ENCODE data around the gene POLD4.

POLD4 gene

DNA sequence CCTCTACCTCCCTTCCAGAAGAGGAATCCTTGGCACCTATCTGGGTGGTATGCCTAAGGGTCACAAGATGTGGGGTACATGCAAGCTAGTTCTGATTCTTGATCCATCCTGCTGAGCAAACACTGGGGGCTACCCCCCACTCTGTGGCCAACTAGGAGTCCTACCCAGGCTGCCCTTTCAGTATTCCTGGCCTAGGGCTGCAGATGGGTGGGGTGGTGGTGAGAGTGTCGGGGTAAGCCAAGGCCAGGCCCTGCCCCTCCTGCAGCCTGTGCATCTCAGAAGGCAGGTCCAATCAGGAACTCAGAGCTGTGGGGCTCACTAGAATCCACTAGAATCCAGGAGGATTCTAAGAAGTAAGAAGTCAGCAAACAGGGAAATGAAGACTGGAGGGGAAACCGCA, 39.1 kb downstream of the POLD4 start:
- DNase-seq = no peak

DNA sequence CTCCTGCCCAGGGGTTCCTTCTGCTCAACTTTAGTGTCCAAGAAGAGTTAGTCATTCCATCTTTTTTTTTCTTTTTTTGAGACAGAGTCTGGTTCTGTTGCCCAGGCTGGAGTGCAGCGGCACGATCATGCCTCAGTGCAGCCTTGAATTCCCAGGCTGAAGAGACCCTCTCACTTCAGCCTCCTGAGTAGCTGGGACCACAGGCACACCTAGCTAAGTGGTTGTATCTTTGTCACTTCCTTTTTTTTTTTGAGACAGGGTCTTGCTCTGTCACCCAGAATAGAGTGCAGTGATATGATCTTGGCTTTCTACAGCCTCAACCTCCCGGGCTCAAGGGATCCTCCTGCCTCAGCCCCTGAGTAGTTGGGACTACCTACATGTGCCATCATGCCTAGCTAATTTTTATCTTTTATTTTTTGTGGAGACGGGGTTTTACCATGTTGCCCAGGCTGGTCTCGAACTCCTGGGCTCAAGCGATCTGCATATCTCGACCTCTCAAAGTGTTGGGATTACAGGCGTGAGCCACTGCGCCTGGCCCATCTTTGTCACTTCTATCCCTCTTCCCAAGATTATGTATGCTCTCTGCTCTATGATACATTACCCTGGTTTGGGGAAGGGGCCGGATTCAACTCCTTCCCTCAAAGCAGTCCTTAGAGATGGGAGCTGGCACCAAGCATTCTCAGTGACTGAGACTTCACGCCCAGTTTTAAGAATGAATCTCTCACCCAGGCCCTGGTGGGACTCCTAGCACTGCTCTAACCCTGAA, 40.0 kb downstream of the POLD4 start:
- no peak for DNase-seq

DNA sequence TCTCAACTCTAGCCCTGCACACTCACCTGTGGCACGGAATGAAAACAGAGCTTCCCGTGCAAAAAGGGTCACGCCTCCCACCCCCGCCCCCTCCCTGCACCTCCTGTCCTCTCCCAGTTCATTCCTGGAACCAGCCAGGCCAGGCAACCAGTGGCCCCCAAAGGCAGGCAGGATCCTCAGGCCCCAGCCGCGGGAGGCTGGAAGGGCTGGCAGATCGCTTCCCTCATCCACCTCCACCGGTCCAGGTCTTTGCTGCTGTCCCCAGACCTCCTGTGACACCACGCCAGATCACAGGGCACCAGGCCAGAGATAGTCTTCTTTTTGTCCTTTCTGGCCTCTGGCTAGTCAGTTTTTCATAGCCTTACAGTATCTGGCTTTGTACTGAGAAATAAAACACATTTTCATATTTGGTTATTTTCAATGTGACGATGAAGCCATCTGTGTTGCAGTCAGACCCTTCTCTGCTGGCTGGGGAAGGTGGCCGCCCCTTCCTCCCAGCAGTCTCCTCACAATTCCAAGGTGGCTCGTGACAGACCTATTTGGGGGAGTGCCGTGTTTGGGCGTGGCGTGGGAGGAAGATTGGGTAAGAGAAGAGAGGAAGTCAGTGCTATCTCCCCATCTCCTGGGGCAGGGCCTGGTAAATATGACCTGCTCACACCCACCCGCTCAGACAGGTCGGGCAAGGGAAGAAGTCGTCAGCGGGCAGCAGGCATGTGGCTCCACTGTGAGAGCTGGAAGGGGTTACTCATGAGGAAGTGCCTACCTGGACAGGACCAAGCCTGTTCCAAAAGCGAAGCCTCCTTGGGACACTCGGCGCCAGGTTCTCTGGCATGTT, 40.9 kb downstream of the POLD4 start:
- DNase-seq = peak; percentile 61

GRCh38 chr11:67311556-67312082, 41.7 kb downstream of the POLD4 start:
- no peak for DNase-seq

DNA sequence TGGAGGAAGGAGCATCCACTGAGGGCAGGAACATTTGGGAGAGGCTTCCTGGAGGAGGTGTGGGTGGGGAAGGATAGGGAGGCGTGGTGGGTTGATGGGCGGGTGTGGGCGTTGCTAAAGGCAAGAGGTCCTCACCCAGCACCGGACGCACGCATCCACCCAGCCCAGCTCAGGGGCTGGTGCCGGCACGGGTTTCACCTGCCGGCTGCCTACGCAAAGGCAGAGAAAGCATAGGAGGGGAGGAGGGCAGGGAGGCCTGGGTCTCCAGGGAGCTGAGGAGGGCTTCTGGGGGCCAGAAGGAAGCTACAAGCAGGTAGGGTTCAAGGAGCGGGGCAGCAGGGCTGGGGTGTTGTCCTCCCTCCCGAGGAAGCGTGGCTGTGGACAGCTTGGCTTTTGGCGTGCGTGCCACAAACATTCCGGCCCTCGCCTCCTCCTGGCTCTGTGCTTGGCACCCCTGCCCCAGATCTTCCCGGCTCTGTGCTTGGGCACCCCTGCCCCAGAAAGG, 42.2 kb downstream of the POLD4 start:
- DNase-seq = no peak

DNA sequence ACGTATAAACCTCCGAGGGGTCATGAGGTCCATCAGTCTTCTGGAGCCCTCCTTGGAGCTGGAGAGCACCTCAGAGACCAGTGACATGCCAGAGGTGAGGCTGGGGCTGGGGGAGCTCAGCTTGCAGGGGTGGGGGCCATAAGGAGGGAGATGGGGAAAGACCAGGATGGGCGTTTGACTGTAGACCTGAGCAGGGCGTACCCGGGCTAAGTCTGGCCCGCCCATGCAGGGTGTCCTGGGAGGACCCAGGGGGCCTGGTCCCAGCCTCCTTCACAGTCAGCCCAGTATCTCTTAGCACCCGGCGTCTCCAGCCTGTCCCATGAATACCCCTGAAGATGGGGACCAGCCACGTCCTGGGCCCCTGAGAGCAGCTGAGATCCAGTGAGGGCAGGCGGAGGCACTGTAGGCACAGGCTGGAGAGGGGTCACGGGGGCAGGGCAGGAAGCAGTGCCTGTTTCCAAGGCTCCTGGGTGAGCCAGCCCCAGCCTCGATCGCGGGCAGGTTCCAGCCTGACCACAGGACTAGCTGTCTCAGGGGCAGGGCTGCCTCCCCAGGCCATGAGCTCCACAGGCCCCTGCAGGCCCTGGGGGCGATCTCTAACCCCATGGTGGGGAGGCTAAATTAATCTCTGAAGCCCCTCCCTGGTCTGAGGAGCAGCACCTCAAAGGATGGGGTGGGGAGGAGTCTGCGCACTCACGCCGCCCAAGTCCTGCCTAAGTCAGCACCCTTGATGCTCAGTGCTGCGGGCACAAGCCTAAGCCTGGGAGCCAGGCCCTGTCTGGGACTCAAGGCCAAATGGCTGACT, 42.9 kb downstream of the POLD4 start:
- DNase-seq = no peak

- no peak for DNase-seq
Measured at GRCh38 chr11:67309661-67310061, 43.7 kb downstream of the POLD4 start.

DNA sequence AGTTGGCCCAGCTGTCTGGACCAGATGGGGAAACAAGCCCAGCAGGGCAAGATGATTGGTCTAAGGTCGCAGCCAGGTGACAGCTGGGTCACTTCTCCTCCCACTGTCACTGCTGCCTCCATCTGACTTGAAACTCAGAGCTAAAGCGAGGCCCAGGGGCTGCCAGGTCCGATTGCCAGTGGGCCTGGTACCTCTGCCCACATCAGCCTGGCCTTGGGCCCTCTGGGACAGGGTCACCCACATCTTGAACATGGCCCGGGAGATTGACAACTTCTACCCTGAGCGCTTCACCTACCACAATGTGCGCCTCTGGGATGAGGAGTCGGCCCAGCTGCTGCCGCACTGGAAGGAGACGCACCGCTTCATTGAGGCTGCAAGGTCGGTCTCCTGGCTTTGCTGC, 44.2 kb downstream of the POLD4 start:
- no peak for DNase-seq

DNA sequence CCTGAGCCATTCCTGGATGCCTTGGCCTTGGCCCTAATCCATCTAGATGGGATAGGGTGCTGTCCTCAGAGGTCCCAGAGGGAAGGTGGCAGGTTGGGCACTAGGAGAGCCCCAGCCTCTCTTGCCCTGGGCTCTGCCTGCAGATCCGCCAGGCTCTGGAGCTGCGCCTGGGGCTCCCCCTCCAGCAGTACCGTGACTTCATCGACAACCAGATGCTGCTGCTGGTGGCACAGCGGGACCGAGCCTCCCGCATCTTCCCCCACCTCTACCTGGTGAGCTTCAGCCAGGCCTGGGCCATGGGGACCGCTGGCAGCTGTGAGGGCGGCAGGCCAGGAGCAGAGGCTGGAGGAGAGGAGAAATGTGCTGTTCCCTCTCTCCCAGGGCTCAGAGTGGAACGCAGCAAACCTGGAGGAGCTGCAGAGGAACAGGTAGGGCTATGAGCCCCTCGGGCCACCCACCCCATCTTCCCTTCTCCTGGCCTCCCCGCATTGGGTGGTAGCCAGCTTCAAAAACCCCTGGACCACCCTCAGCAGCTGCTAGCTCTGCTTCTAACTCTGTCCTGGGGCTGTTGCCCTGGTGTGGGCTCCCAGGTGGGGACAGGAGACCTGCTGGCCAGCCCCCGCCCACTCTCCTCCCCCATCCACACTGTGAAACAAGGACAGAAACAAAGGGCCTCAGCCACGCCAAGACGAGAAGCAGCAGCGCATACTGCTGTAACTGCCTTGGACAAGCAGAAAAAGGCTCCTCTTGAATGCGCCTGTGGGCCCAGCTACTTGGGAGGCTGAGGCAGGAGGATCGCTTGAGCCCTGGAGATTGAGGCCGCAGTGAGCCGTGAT, 45.1 kb downstream of the POLD4 start:
- no peak for DNase-seq

DNA sequence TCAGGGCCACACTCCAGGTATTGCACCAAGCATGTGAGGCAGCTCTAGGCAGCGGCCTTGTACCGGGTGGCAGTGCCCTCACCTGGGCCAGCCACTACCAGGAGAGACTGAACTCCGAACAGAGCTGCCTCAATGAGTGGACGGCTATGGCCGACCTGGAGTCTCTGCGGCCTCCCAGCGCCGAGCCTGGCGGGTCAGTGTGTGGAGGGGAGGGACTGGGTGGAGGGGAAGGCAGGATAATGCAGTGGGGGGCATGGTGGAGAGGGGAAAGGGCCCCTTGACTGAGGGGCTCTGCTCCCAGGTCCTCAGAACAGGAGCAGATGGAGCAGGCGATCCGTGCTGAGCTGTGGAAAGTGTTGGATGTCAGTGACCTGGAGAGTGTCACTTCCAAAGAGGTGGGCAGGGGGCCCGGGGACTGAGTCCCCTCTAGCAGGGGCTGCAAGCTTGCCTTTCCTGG, 45.8 kb downstream of the POLD4 start:
- DNase-seq = no peak

DNA sequence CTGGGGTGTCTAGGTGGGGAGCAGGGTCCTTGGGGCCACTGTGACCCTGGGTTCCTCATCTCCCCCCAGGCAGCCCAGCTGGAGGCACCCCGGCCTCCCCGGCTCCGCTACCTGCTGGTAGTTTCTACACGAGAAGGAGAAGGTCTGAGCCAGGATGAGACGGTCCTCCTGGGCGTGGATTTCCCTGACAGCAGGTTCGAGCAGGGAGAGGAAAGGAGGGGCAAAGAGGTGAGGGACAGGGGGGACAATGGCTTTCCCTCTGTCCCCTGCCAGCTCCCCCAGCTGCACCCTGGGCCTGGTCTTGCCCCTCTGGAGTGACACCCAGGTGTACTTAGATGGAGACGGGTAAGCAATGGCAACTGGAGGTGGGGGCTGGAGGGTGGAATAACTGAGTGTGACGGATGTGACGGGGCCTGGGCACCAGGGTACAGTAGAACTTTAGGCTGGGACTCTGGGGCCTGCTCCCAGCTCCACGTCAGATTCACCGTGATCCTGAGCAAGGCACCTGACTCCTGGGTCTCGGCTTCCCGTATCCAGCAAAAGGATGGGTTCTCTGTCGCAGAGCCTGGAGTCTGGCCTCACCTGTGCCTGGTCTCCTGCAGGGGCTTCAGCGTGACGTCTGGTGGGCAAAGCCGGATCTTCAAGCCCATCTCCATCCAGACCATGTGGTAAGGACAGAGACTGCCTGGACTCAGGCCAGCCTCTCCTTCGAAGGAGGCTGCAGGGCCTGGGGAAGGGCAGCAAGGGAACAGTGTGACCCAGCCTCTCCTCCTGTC, 46.4 kb downstream of the POLD4 start:
- no peak for DNase-seq

DNA sequence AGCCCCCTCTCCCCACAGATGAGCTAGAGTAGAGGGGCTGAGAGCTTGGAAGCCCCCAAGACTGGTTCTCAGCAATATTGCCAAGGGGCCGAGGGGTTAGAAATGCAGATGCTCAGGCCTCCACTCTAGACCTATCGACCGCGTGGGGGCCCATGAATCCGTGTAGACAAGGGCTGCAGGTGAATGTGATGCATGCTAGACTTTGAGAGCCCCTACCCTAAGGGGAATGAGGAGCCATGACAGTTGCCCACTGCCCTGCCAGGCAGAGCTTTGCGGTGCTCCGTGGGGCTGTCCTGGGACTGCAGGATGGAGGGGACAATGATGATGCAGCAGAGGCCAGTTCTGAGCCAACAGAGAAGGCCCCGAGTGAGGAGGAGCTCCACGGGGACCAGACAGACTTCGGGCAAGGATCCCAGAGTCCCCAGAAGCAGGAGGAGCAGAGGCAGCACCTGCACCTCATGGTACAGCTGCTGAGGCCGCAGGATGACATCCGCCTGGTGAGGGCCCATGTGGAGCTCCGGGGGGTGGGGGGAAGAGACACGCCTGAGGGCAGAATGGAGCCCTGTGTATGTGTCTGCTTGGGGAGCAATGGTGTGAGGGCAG, 48.7 kb downstream of the POLD4 start:
- no peak for DNase-seq

GRCh38 chr11:67303835-67304411, 49.4 kb downstream of the POLD4 start:
- DNase-seq = no peak

DNA sequence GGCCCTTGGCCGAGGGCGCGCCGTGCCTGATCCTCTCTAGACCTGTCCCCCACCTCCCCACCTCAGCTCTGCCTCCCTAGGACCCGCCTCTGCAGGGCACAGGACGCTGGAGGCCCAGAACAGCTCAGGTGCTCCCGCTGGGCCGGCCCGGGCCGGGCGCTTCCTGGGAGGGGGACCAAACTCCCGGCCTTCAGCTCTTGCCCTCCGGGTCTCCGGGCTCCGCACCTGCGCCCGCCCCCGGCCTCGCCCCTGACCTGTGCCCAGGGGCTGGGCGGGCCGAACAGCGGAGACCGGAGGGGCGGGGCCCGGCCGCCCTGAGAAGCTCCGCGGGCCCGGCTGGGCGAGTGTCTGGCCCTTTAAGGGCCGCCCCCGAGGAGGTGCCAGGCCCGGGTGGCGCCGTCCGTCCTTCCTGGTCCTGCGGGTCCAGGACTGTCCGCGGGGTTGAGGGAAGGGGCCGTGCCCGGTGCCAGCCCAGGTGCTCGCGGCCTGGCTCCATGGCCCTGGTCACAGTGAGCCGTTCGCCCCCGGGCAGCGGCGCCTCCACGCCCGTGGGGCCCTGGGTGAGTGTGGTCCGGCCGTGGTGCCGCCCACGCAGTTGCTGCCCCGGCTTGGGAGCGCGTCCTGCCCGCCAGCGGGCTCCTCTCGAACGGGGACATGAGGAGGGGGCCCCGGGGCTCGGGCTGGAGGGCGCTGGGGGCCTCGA, 50.1 kb downstream of the POLD4 start, which contains the start of gene SSH3:
TSS of gene SSH3 (plus strand) at position 399 of the 703 bp plus-strand sequence. CDS start at position 495, 96 bp downstream.
- peak; percentile 41 for DNase-seq

GRCh38 chr11:67302571-67303131, 50.7 kb downstream of the POLD4 start:
- no peak for DNase-seq

GRCh38 chr11:67301951-67302516, 51.3 kb downstream of the POLD4 start:
- no peak for DNase-seq

- DNase-seq = no peak
Measured at GRCh38 chr11:67301313-67301921, 51.9 kb downstream of the POLD4 start.
